ENCODE results near the gene CCDC85B. TPM values are rescaled to one million over a fixed set of nuclear protein-coding genes. Genes with fewer than 3 reads are reported as not detected.

Gene CCDC85B
- polyA plus RNA-seq, 1 donor from 2014 or later = 28.5 TPM

DNA sequence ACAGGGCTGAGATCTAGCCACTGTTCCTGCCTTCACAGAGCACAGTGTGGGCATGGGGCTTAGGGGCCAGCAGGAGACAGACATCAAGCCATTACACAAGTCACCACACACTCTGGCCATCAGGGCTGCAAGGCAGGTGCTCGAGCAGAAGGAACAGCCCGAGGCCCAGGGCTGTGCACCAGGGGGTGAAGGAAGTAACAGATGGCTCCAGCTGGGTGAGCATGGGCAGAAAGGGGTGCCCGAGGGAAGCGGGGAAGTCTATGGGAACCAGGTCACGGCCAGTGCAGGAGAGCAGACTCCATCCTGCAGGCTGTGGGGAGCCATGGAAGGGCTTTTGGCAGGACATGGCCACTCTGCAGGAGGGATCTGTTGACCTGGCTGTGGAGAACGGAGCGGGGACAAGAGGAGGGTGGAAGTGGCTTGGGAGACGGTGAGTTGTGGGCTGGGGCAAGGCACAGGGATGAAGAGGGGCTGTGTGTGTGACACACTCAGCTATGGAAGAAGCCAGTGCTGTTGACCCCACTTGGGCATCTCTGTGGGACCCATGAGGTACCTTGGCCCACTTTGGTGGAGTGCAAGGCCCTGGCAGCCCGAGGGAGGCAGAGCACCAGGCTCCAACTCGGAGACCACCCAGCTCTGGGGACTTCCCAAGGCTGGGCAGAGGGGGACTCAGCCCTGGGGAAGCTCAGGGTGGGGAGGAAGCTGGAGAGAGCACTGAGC lies 24.8 kb downstream of the CCDC85B start:
- Histone ChIP-seq H3K27ac (ENCODE audit: low read length) (no peak overlapping the region), H4K20me1 (ENCODE audit: insufficient read depth) (no peaks in the 10 kb centered on the region), H3K9me2 (ENCODE audit: insufficient read depth, low read length) (no peaks in the 10 kb centered on the region), H3K4me3 (ENCODE audit: low read length) (no peak overlapping the region), H2AFZ (ENCODE audit: low read depth, low read length) (no peak overlapping the region), H3K36me3 (ENCODE audit: insufficient read depth, low read length) (no peaks in the 10 kb centered on the region), H3K27me3 (ENCODE audit: insufficient read depth, low read depth, low read length) (no peaks in the 10 kb centered on the region), H3K4me2 (ENCODE audit: low read length) (no peak overlapping the region), H3K9me3 (ENCODE audit: low read length) (no peaks in the 10 kb centered on the region), H3F3A (ENCODE audit: insufficient read depth, low read length, poor library complexity, severe bottlenecking) (no peaks in the 10 kb centered on the region), H3K79me2 (replicated peaks; ENCODE audit: insufficient read depth, low read length) (peaks cover 17% of the 10 kb centered on the region), H3K9ac (ENCODE audit: low read length) (no peak overlapping the region)
- TF ChIP-seq TAF1 (IDR thresholded peaks at IDR 0.05; ENCODE audit: low read depth) (no peak), EZH2 (IDR thresholded peaks at IDR 0.05; ENCODE audit: borderline replicate concordance, insufficient read depth, low read length, poor library complexity, severe bottlenecking) (no peak), REST (IDR thresholded peaks at IDR 0.05; ENCODE audit: borderline replicate concordance) (no peak), RAD21 (conservative IDR thresholded peaks at IDR 0.05) (no peak), POLR2AphosphoS5 (IDR thresholded peaks at IDR 0.05) (no peak), SMC3 (conservative IDR thresholded peaks at IDR 0.05; ENCODE audit: poor library complexity) (no peak), EP300 (conservative IDR thresholded peaks at IDR 0.05; ENCODE audit: poor library complexity, severe bottlenecking) (no peak), CTCF (IDR thresholded peaks at IDR 0.05; ENCODE audit: poor library complexity, severe bottlenecking) (no peak), MXI1 (conservative IDR thresholded peaks at IDR 0.05; ENCODE audit: poor library complexity, severe bottlenecking) (no peak)

GRCh38 chr11:65915821-65916251 lies 25.4 kb downstream of the CCDC85B start:
- Histone ChIP-seq H3K9ac (ENCODE audit: low read length) (no peak overlapping the region), H3K79me2 (replicated peaks; ENCODE audit: insufficient read depth, low read length) (peaks cover 20% of the 10 kb centered on the region), H3K4me3 (ENCODE audit: low read length) (no peak overlapping the region), H3K27me3 (ENCODE audit: insufficient read depth, low read depth, low read length) (no peaks in the 10 kb centered on the region), H3K9me2 (ENCODE audit: insufficient read depth, low read length) (no peaks in the 10 kb centered on the region), H3F3A (ENCODE audit: insufficient read depth, low read length, poor library complexity, severe bottlenecking) (no peaks in the 10 kb centered on the region), H3K27ac (ENCODE audit: low read length) (no peak overlapping the region), H3K4me2 (ENCODE audit: low read length) (no peak overlapping the region), H3K36me3 (ENCODE audit: insufficient read depth, low read length) (no peaks in the 10 kb centered on the region), H4K20me1 (ENCODE audit: insufficient read depth) (no peaks in the 10 kb centered on the region), H2AFZ (ENCODE audit: low read depth, low read length) (no peak overlapping the region), H3K9me3 (ENCODE audit: low read length) (no peaks in the 10 kb centered on the region)
- TF ChIP-seq MXI1 (conservative IDR thresholded peaks at IDR 0.05; ENCODE audit: poor library complexity, severe bottlenecking) (no peak), EZH2 (IDR thresholded peaks at IDR 0.05; ENCODE audit: borderline replicate concordance, insufficient read depth, low read length, poor library complexity, severe bottlenecking) (no peak), POLR2AphosphoS5 (IDR thresholded peaks at IDR 0.05) (no peak), EP300 (conservative IDR thresholded peaks at IDR 0.05; ENCODE audit: poor library complexity, severe bottlenecking) (no peak), SMC3 (conservative IDR thresholded peaks at IDR 0.05; ENCODE audit: poor library complexity) (no peak), TAF1 (IDR thresholded peaks at IDR 0.05; ENCODE audit: low read depth) (no peak), RAD21 (conservative IDR thresholded peaks at IDR 0.05) (no peak)

All from neural cell (in vitro differentiated cells).